Measurements from ENCODE around the gene CD8B.
"Not testable (repeated sequence)": the region's sequence is repeated elsewhere in the genome, so short reads cannot be mapped to it uniquely, and the experiment has no call there.

The CD8B gene

DNA sequence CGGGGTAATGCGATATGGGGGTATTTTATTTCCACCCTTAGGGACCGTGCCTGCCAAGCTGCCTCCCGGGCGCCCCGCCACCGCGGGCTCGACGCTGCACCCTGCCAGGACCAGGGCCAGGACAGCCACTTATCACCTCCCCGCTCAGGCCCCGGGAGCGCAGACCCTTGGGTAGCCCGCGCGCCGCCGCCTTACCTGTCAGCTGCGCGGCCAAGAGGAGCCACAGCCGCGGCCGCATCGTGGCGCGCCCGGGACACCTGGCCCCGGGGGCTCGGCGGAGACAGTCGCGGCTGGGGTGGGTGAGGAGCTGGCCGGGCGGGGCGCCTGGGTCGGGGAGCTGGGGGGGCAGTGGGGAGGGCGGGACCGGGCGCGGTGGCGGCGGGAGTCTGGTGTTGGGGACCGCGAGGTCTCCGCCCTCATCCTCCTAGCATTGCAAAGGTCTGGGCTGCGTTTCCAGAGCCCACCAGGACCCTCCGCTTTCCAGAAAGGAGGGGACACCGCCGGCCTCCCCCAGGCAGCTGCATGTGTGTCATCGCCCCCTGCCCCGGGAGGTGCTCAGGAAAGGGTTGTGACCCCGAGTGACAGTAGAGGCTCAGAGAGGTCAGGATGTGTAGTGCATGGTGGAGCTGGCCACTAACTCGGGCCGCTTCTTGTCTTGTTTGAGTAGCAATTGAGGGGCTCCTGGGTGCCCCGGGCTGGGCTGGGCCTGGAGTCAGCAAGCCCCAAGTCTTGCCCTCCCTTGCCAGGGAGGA, at the start of gene CD8B:
TSS of gene CD8B (minus strand) at position 259 of the 752 bp plus-strand sequence. CDS start at position 238, 21 bp downstream.
- DNase-seq (ENCODE audit: low read depth); H3K4me3 ChIP-seq (ENCODE audit: low read depth, low read length): not testable (repeated sequence)

DNA sequence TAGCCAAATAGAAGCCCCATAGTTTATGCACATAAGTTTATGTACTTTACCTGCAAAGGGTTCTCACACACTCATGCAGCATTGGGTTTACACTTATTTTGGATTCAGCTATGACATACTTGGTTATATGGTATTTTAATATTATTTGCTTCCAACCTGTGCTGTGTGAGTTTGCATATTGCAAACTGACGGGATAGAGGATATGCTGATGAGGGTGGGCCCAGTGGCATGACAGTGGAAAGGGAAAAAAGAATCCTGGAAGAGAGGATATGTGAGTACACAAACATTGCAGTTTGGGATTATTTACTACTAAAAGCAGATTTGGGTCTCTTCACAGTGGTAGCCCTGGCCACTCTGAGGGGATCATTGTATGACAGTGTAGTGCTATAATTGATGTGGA, 44.2 kb upstream of the CD8B start:
- DNase-seq (ENCODE audit: low read depth); H3K4me3 ChIP-seq (ENCODE audit: low read depth, low read length): not testable (repeated sequence)

DNA sequence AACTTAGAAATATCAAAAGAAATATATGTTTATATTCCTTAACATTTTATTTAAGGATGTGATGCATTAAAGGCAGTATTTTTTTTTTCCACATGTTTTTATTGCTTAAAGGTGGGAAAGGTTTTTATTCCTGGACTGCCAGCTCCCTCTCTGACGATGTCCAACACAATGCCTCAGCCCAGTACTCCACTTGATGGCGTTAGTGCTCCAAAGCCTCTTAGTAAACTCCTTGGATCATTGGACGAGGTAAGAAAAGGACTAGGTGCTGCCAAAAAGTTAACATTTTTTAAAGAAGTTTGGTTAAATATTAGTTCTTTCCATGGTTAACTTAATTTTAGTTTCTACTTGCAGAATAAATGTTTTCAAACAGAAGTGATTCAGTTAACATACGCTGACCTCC, 39.0 kb upstream of the CD8B start:
- DNase-seq (ENCODE audit: low read depth): peak; percentile 60
- H3K4me3 ChIP-seq (ENCODE audit: low read depth, low read length): not testable (repeated sequence)
- TF ChIP-seq, protein P1, sequence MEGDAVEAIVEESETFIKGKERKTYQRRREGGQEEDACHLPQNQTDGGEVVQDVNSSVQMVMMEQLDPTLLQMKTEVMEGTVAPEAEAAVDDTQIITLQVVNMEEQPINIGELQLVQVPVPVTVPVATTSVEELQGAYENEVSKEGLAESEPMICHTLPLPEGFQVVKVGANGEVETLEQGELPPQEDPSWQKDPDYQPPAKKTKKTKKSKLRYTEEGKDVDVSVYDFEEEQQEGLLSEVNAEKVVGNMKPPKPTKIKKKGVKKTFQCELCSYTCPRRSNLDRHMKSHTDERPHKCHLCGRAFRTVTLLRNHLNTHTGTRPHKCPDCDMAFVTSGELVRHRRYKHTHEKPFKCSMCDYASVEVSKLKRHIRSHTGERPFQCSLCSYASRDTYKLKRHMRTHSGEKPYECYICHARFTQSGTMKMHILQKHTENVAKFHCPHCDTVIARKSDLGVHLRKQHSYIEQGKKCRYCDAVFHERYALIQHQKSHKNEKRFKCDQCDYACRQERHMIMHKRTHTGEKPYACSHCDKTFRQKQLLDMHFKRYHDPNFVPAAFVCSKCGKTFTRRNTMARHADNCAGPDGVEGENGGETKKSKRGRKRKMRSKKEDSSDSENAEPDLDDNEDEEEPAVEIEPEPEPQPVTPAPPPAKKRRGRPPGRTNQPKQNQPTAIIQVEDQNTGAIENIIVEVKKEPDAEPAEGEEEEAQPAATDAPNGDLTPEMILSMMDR (conservative IDR thresholded peaks at IDR 0.05; ENCODE audit: low read depth, low read length): peak; percentile 34

DNA sequence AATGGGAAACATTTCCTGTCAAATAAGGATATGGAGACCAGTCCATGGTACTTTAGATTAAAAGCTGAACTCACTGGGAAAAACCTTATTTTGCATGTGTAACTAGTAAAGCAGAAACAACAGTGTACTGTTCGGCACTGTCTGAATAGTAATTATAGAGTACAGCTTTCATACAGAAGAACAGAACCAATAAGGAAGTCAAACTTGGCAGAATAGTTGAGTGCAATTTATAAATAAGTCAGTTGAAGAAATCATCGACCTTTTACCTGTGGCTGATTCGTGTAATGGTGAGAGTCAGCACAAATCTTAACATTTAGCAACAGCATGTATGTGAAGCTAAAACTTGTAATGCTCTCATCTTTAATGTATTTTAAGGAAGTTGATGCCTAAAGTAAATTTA, 24.3 kb upstream of the CD8B start:
- not testable (repeated sequence) for DNase-seq (ENCODE audit: low read depth); H3K4me3 ChIP-seq (ENCODE audit: low read depth, low read length)

DNA sequence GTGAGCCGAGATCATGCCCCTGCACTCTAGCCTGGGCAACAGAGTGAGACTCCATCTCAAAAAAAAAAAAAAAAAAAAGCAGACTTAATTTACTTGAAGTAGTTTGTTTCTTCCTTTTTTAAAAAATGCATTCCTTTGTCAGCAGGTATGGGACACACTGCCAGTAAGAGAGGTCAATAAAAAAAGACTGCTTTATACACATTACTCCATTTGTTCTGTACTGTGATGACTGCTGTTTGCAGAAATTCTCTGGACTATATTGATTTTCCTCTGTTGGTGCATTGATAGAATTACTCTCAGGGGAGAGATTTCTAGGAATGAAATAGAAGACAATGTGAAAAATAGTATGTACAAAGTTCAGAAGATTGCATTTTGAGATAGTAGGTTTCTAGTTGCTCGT, 21.2 kb upstream of the CD8B start:
- not testable (repeated sequence) for H3K4me3 ChIP-seq (ENCODE audit: low read depth, low read length); DNase-seq (ENCODE audit: low read depth)

DNA sequence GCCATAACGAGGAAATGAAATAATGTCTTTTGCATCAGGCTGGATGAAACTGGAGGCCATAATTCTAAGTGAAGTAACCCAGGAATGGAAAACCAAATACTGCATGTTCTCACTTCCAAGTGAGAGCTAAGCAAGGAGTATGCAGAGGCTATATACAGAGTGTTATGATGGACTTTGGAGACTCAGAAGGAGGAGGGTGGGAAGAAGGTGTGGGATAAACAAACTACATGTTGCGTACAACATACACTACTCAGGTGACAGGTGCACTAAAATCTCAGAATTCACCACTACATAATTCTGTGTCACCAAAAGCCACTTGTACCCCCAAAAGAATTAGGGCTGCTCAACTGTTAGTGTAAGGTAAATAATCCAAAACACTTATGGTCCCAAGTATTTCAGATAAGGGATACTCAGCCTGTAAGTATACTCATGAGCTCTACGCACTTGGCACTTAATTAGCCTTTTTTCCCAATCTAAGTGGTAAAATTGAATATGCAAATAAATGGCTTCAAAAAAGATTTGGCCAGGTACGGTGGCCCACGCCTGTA, 20.5 kb upstream of the CD8B start:
- not testable (repeated sequence) for H3K4me3 ChIP-seq (ENCODE audit: low read depth, low read length); DNase-seq (ENCODE audit: low read depth)

DNA sequence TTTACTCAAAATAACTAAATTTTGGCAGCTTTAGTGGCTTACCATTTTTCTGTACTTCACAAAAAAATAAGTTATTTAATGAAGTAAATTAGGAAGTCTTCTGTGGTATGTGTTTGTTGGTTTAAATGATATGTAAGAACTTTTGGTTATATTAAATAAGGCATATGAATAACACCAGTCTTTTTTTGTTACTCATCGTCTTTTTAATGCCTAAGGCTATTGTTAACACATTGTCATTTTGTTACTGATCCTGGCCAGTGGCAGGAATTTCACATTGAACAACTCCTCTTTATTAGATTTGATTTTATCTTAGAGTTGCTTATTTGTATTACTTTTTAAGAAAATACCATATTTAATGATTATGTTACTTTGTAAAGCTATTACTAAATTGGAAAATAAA, 17.3 kb upstream of the CD8B start:
- DNase-seq (ENCODE audit: low read depth); H3K4me3 ChIP-seq (ENCODE audit: low read depth, low read length): not testable (repeated sequence)

DNA sequence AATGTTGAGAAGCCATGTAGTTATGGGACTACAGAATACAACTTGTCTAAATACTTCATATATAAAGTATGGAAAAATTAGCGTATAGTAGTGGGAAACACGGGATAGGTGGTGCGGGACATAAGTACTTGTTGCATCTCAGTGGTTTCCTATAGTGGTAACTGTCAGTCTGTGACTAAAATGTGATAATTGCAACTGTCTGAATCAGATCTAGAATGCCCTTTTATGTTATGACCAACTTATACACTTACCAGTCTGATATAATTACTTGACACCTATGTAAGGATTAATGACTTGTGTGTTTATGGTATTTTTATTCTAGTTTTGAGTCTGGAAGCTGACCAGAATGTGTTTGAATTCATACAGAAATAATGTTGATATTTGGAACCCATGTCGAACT, 9.3 kb upstream of the CD8B start:
- DNase-seq (ENCODE audit: low read depth); H3K4me3 ChIP-seq (ENCODE audit: low read depth, low read length): not testable (repeated sequence)

DNA sequence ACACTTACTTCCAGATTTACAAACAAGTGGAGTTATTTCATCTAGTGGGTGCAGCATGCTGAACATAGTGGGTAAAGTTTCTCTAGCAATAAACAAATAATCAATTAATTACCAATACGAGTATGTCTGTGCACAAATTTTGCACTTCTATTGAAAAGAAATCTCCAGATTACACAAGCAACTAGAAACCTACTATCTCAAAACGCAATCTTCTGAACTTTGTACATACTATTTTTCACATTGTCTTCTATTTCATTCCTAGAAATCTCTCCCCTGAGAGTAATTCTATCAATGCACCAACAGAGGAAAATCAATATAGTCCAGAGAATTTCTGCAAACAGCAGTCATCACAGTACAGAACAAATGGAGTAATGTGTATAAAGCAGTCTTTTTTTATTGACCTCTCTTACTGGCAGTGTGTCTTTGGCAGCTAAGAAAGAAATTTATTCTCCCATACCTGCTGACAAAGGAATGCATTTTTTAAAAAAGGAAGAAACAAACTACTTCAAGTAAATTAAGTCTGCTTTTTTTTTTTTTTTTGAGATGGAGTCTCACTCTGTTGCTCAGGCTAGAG, 7.3 kb upstream of the CD8B start:
- DNase-seq (ENCODE audit: low read depth): not testable (repeated sequence)

DNA sequence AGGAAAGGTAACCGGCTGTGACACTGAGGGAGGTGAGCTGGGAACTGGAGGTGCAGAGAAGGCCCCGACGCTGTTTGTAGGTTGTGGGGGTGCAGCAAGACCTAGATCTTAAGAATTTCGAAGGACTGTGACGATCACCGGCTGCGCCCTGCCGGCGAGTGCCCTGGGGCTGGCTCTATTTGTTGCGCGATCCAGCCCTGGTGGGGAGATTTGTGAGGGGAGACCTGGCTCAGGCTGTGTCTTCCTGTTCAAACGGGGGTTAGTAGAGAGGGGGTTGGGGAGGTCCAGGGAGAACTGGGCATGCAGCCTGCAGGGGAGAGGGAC, 656 bp upstream of the CD8B start:
- H3K4me3 ChIP-seq (ENCODE audit: low read depth, low read length); DNase-seq (ENCODE audit: low read depth): not testable (repeated sequence)

More for the DNA sequence above, 7.3 kb upstream of the CD8B start:
- not testable (repeated sequence) for H3K4me3 ChIP-seq (ENCODE audit: low read depth, low read length)

DNA sequence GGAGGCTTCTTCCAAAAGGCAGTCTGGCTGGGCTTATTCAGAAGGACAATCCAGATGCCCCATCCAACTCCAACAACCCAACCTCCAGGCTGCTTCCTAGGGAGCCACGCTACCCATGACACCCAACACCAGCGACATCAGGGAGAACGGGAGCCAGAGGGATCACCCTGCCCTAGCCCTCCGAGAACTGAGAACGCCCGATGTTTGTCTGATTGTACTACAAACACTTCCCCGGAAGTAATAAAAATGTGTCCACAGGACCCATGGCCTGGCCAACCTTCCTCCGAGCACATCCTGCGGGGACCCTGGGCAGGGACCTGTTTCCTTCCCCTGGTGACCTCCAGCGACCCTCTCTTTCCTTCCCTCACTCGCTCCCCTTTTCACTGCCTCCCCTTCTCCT, 511 bp downstream of the CD8B start:
- DNase-seq (ENCODE audit: low read depth); H3K4me3 ChIP-seq (ENCODE audit: low read depth, low read length): not testable (repeated sequence)

DNA sequence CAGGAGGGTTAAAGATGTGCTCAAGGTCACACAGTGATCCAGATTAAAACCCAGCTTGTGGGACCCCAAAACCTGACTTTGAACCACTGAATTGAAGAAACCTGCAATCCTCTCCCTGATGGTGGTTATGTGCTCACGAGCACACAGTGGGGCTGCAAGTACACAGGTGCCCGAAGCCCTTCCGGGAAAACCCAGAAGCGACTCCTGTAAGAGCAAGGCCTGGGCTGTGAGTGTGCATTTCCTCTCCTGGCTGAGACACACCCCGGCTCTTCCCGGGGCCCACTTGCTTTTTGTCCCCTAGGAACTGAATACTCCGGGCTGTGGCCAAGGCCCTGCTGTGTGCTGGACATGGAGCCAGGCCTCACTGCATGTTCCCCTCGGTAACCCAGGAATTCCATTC, 1.1 kb downstream of the CD8B start:
- H3K4me3 ChIP-seq (ENCODE audit: low read depth, low read length); DNase-seq (ENCODE audit: low read depth): not testable (repeated sequence)

DNA sequence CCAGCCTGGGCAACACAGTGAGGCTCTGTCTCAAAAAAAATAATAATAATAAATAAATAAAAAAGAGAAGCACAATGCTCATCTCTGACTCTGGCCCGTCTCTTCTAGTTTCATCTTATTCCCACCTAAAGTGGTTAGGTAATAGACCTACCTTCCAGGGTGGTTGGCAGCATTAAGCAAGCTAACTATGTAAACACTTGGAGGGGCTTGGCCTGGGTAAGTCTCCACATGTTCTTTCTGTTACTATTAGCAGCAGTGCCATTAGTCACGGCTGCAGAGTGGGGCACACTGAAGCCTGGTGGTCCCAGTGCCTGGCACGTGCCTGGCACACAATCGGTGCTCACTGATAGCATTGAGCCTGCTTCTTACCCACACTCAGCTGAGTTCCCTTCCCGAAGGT, 4.0 kb downstream of the CD8B start:
- not testable (repeated sequence) for DNase-seq (ENCODE audit: low read depth); H3K4me3 ChIP-seq (ENCODE audit: low read depth, low read length)

DNA sequence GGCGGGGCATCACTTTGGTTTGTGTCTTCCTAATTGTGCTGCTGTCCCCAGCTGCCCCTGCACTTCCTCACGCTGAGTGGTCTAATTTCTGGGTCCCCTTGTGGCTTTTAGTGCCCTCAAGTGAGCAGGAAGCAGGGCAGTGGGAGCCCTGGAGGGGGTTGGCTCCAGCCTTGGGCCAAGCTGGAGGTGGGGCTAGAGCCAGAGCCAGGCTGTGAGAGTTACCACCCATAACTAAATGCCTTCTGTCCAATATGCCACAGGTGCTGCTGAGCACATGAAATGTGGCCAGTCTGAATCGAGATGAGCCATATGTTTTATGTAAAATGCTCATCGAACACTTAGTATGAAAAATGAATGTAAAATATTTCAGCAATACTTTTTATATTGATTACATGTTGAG, 5.2 kb downstream of the CD8B start:
- not testable (repeated sequence) for H3K4me3 ChIP-seq (ENCODE audit: low read depth, low read length); DNase-seq (ENCODE audit: low read depth)

DNA sequence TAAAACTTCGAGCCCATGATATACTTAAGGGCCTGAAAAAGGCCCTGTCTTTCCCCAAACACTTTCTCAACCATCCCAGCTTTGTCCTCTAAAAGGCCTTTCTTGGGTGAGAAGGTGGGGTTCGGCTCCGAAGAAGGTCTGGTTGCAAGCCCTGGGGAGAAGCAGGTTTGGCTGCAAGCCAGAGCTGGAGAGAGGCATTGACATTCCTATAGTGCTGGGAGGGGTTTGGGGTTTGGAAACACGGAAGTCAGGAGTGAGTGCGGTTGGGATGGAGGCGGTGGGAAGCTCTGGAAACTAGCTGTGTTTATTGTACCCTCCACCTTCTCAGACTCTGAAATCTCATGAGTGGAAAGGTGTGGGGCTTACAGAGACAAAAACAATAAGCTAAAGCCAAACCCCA, 5.7 kb downstream of the CD8B start:
- peak; percentile 30 for DNase-seq (ENCODE audit: low read depth)
- not testable (repeated sequence) for H3K4me3 ChIP-seq (ENCODE audit: low read depth, low read length)

DNA sequence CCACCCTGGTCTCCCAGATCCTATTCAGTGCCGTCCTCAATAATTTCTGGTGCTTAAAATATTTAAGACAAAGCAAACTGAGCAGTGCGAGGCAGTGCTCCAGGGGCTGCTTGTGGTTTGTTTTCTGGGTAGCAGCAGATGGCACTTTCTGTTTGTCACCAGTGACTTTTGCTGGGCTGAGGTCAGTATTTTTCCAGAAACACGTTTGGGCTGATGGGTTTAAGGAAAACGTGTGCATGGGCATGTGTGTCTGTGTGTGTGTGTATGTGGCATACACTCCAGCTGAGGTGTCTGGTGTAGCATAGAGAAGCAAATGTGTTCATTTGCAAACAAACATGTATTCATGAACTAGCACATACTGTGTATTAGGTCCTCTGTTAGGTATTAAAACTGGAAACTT, 10.1 kb downstream of the CD8B start:
- DNase-seq (ENCODE audit: low read depth): not testable (repeated sequence)

DNA sequence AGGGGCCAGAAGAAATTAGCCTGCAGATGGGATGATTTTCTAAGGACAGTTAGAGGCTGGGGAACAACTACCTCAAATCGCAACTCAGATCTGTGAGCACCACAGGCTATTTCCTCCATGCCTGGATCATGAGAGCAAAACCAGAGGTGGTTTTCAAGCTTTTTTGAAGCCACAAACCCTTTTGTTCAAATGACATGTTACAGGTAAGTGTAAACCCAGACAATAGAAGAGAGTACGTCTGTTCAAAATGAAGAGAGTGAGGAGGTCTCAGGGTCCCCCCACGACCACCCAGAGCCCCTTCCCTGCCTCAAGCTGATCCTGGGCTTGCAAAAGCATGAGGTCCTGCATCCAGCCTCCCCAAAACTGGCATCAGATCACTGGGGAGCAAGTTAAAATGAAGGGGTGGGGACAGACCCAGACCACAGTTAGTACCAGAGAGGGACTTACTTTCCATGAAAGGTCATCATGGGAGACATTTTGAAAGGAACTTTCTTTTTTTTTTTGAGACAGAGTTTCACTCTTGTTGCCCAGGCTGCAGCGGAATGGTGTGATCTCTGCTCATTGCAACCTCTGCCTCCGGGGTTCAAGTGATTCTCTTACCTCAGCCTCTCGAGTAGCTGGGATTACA, 19.0 kb downstream of the CD8B start:
- not testable (repeated sequence) for DNase-seq (ENCODE audit: low read depth); H3K4me3 ChIP-seq (ENCODE audit: low read depth, low read length)

More for the DNA sequence above, 10.1 kb downstream of the CD8B start:
- not testable (repeated sequence) for H3K4me3 ChIP-seq (ENCODE audit: low read depth, low read length)

DNA sequence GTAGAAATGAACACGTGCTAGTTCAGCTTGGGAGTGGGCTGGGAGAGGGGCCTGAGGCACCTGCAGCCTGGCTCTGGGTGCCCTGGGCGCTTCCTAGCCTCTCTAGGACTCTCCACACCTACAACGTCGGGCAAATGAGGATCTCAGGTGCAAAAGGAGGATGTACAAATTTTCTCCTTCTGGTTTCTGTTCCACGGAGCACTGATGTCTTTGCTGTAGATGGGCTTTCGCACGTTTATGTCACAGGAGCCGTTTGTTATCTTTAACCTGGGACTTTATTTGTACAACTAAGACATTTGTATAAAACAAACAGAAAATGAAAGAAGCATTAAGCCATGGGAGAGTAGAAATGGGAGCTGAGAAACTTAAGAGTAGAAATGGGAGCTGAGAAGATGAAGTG, 20.4 kb downstream of the CD8B start:
- DNase-seq (ENCODE audit: low read depth): not testable (repeated sequence)

More for the DNA sequence above, 20.4 kb downstream of the CD8B start:
- not testable (repeated sequence) for H3K4me3 ChIP-seq (ENCODE audit: low read depth, low read length)
